ENCODE data around the gene LSM14B.

The LSM14B gene

DNA sequence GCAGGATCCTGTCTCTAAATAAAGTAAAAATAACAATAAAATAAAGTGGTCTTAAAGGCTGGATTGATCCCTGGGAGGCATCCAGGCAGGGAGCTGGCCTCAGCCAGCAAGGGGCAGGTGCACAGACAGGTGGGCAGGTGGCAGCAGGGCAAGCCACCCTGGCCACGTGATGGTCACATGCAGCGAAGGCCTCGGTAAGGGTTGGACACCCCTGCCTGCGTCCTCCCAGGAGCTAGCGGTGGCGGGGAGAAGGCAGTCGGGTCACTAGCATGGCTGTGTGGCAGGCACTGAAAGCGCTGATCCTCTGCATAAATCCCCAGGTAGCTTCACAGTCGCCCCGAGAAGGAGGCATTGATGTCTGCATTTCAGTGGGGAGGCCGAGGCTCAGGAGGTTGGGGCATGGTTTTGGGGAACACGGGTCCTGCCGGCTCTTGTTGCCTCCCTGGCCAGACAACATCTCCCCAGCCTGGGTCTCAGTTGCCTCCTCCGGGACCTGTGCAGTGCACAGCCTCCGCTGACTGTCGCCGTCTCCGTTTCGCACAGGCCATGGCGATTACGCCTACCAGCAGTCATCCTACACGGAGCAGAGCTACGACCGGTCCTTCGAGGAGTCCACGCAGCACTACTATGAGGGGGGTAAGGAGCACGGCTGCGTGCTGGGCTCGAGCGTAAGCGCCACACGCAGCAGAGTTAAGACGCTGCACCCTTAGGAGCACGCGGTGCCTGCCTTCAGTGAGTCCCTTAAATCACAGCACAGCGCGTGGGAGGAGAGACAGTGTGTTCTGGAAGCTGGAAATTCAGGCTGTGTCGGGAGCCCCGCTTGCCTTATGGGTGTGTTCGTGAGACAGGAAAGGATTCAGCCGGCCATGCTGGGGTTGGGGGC is 42.8 kb downstream of the LSM14B start:
- no peak for DNase-seq

DNA sequence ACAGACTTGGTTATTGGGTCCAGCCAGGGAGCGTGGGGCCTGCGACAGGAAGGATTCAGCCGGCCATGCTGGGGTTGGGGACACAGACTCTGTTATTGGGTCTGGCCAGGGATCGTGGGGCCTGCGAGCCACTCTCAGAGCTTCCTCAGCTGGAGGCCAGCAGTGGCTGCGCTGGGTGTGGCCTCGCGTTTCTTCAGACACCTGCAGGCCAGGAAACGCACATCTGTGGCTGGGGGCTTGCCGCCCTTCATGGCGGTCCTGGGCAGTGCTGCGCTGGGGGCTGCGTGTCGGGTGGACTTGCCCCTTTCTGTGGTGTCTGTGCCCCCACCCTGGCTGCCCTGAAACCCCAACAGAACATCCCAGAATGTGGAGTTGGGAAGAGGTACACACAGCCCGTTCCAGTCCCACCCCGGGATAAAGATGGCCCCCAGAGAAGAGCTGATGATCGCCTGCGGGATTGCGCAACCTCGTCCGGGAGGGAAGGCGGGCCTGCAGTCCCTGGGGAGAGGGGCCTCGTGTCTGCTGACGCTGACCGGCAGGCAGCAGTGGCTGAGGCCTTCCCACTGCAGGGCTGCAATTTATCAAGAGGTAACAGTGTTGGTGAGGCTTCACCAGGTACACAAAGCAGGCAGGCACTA is 43.6 kb downstream of the LSM14B start:
- no peak for DNase-seq

DNA sequence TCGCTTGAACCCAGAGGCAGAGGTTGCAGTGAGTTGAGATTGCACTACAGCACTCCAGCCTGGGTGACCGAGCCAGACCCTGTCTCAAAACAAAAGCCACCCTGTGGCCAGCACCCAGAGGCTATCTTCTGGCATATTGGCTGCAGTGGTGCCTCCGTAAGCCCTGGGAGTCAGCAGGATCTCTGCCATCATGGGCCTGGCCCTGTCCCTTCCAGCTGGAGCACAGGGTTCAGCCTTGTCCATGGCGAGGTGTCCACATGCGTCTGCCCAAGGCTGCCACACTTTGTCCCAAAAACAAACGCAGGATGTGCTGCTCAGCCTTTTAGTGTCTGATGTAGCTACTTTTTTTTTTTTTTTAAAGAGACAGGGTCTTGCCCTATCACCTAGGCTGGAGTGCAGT is 45.2 kb downstream of the LSM14B start:
- DNase-seq = no peak

DNA sequence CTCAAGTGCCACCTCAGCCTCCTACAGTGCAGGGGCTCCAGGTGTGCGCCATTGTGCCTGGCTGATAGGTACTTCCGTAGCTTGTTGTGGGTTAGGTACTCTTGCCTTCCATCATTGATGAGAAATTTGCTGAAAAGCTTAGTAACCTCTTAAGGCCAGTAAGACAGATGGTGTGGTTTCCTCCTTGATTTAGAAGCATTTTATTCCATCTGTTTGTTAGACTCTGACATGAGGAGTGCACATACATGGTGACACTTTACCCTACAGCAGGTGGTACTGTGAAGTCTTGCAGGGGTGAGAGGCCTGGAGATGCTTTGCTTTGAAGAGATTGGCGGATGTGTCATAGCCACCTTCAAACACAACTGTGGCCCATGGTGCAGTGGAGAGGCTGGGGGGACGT is 45.8 kb downstream of the LSM14B start:
- DNase-seq = no peak

DNA sequence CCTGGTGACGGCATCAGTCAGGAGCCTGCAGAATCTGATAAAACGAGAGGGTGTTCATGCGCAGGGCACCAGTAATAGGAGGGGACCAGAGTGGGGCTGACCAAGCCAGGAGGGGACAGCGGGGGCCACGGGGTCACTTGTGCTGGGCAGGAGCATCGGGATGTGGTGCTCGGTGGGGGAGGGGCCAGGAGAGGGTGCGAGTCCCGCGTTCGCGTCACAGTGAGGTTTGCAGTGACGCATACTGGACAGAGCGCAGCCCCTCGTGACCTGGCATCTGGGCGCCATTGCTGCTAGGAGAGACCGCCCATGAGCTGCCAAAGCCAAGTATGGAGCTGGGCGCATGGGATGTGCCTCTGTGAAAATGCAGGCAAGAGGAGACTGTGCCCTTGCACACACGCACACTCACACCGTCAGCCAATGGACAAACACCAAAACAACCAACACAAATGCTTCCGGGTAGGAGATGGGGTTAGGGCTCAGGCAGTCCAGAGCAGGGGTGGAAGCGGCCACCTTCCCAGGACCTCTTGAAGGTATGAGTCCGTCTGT is 46.7 kb downstream of the LSM14B start:
- no peak for DNase-seq

DNA sequence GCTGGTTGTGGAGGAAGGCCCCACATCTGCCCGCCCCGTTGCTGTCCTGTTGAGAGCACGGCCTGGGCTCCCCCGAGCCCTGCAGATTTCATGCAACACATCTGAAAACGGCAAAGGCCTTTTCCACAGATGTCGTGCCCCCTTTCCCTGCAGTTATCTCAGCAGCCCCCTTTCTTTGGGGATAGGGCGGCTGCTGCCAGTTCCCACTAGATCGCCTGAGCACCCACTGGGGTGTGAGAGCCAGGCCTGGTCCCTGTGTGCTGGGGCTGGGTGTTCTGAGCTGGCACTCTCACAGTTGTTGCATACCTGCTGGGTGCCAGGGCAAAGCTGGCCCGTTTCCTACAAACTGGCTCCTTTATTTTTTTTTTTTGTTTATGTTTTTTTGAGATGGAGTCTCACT is 48.3 kb downstream of the LSM14B start:
- DNase-seq = no peak

DNA sequence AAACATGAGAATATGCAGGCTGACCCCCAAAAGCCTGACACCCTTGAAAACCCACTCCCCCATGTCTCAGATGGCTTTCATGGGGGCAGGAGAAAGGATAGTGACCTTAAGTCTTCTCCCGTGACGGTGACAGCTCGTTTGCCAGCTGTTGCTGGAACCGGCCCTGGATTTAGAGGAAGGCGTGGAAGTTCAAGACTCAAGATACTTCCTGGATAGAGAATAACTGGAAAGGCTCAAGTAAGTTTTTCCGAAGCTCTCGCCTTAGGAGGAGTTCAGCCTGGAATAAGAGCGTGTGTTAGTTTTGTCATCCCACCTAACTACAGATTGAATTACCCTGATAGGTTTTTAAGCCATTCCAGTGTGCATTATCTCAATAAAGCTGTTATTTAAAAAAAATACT is 49.0 kb downstream of the LSM14B start:
- no peak for DNase-seq

DNA sequence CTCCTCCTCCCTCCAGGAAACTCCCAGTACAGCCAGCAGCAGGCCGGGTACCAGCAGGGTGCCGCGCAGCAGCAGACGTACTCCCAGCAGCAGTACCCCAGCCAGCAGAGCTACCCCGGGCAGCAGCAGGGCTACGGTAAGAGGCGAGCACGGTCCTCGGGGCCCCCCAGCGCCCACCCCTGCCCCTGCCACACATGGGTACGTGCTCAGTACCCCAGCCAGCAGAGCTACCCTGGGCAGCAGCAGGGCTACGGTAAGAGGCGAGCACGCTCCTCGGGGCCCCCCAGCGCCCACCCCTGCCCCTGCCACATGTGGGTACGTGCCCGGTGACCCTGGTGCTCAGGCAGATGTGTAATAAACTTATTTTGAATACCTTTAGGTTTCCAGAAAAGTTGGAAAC is 50.4 kb downstream of the LSM14B start:
- DNase-seq = no peak

DNA sequence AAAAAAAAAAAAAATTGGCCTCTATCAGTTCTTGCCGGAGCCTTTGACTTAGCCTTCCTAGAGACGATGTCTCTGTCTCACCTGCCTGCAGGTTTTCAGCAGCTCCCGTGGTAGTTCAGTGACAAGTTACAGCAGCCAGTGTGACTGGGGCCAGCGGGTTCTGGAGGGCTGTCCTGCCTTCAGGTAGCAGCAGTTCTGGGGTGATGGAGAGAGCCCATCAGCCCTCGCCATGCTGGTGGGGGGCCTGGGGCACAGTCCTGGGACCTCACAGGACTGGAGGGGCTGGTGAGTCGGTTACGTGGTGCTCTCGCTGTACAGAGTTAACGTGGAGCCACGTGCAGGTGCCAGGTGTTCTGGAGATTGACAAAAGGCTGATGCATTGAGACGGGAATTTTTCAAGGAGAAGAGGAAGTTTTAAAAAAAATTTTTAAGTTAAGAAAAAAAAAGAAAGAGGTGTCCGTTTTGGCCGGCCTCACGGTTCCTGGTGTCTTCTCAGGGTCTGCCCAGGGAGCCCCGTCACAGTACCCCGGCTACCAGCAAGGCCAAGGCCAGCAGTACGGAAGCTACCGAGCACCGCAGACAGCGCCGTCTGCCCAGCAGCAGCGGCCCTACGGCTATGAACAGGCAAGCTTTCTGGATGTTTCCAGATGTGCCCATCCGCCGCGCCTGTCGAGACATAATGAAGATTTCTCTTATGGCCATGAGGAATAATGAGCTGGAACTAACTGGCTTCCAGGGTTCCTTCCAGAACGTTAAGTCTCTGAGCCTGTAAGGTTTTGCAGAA is 51.9 kb downstream of the LSM14B start:
- no peak for DNase-seq

DNA sequence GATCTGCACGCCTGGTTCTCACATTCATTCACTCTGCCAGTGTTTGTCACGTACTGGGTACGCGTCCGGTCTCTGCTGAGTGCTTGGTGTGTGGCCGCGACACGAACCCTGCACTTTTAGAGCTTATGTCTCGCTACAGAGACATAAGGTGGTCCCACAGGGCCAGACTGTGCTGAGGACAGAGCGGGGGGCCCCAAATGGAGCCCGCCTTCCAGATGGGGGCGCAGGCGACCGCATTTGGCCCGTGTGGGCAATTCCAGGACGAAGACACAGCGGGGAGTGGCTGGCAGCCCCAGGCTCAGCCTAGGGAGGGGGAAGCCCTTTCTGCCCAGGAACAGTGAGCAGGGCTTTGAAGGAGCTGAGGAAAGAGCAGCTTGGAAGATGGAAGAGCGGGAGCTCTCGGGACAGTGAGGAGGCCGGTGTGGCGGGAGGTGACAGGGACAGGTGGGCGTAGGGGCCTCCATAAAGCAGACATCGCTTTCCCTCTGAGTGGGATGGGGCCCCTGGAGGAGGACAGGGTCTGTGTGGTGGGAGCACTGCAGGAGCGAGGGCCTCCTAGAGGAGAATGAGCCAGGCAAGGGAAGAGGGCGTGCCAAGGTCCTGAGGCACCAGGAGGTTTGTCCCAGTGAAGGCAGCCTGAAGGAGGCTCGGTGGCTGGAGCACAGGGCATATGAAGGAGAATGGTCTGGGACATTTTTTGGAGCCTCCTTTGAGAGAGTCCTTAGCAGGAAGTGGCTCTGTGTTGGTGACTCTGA is 52.8 kb downstream of the LSM14B start:
- no peak for DNase-seq

DNA sequence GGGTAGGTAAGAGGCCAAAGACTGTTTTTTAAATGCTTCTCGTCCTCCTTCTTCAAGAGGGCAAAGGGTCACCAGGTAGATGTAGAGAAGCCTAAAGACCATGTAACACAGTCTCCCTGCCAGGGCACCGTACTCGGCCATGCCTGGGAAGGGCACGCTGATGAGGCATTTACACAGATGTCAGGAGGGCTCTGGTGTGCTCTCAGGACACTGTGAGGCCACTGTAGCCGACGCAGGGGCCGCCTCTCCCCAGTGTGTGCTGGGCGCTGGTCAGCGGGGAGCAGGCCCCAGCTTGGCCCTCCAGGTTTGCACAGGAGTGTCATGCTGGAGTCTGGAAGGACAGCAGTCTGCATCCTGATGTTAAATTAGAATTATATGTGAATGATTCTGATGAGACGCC is 53.4 kb downstream of the LSM14B start:
- DNase-seq = no peak

DNA sequence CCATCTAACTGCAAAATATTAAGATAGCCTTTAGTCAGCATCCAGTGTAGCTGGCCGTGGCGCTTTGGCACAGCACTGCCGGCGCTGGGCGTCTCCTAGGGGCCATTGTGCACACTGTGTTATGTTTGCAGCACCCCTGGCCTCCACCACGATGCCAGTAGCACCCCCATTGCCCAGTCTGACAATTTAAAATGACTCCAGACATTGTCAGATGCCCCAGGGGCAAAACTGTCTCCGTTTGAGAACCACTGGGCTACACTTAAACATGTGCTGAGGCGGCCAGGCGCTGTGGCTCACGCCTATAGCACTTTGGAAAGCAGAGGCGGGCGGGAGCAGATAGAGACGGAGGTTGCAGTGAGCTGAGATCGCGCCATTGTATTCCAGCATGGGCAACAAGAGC is 54.6 kb downstream of the LSM14B start:
- no peak for DNase-seq

DNA sequence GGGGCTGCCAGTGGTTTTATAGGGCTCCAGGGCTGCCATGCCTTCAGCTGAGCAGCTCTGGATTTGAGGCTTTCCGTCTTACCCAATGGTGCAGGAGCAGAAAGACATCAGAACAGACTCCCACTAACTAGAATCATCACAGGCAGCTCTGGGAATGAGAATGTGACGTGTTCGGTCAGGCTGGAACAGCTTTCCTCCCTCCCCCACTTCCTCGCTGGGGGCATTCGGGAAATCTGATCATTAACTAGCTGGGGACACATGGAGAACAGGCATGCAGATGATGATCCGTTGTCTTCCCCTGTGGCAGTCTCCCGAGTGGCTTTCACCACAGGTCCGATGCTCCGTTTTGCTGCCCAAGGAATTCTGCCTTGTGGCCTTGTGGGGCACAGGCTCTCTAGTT is 55.0 kb downstream of the LSM14B start:
- DNase-seq = no peak

DNA sequence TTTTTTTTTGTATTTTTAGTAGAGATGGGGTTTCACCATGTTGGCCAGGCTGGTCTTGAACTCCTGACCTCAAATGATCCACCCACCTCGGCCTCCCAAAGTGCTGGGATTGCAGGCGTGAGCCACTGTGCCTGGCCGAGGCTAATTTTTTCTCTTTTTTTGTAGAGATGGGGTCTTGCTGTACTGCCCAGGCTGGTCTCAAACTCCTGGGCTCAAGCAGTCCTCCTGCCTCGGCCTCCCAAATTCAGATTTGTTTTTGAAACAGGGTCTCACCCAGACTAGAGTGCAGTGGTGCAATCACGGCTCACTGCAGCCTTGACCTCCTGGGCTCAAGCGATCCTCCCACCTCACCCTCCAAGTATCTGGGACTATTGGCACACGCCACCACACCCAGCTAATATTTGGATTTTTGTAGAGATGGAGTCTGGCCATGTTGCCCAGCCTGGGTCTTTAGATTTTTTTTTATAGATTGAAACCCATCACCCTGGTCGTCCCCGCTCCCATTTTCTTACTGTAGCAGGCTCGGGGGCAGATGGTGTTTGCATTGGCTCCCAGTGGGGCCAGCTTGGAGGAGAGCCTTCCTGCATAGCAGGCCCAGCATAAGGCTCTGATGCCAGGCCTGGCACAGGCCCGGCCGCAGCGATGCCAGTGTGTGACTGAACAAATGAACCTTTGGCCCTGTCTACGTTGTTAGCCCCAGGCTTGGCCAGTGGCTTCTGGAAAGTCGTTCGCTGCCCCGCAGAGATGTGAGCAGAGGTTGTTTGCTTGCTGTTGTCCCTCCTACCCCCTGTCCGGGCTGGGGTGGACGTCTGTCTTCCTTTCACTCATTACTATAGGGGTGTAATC is 56.3 kb downstream of the LSM14B start:
- no peak for DNase-seq

DNA sequence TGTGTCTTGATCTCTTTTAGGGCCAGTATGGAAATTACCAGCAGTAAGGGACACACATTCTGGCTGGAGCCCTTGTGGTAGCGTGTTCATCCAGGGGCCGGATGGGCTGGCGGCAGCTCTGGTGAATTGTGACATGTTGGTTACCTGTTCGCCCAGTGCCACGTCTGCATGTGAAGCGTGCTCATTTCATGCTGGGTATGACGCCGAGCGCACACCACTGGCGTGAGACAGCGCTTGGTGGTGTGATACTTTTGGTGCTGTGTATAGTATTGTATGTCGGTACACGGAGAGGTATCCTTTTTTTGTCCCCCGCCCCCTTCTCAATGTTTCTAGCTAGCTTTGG is 56.9 kb downstream of the LSM14B start:
- no peak for DNase-seq

DNA sequence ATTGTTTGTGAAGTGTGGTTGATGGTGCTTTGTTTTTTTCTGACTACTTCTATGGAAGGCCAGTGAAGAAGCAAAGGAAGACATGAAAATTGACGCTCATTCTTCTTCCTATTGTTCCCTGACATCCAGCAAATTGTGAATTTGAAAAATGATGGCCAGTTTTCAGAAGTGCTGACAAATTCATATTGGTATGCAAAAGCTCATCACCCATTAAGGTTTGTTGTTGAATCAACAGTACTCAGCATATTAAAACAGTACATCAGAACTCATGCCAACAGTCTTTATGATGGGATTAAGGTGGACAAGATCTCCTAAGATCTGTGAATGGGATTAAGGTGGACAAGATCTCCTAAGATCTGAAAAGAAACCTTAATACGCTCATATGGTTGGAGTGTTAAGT is 59.5 kb downstream of the LSM14B start:
- DNase-seq = no peak

DNA sequence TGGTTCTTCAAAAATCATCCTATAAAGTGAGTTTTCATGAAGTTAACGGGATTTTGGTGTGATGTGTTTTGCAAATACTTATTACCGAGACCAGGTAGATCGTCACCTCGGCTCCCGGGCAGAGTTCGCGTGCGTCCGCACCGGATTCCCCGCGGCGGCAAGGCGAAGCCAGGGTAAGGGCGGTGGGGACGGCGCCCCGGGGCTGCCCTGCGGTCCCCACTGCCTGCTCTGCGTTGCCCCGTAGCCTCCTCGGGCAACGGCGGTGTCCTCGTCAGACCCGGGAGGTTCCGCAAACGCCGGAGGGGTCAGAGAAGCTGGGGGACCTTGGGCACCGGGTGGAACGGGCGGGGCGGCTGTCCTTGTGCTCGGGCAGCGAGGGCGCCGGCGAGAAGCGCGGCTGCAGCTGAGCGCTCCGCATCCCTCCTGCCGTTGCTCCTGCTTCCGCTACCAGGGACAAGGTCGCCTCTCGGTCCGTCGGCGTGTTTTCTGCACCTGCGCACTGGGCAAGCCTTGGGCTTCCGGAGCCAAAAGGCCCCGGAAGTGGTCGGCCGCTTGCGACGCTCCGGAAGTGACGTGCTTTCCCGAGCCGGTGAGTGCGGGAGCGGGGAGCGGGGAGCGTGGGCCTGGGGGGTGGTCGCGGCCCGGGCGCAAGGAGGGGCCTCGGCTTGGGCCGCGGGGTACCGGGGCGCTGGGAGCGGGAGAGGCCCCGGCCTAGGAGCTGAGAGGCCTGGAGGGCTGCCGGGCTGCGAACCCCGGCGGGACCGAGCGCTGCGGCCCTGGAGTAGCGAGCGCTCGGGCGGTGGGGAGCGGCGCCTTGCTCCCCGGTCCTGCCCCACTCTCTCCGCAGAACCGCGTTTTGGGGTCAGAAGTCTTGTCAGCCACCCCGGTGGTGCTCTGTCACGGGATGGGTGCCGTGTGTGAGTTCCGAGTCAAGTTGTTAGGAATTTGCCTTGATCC is 60.5 kb downstream of the LSM14B start, which contains the start of gene MTG2:
TSS of gene MTG2 (plus strand) at position 560 of the 957 bp plus-strand sequence. CDS start 10,393 bp downstream, outside the sequence.
- DNase-seq = peak; percentile 98

DNA sequence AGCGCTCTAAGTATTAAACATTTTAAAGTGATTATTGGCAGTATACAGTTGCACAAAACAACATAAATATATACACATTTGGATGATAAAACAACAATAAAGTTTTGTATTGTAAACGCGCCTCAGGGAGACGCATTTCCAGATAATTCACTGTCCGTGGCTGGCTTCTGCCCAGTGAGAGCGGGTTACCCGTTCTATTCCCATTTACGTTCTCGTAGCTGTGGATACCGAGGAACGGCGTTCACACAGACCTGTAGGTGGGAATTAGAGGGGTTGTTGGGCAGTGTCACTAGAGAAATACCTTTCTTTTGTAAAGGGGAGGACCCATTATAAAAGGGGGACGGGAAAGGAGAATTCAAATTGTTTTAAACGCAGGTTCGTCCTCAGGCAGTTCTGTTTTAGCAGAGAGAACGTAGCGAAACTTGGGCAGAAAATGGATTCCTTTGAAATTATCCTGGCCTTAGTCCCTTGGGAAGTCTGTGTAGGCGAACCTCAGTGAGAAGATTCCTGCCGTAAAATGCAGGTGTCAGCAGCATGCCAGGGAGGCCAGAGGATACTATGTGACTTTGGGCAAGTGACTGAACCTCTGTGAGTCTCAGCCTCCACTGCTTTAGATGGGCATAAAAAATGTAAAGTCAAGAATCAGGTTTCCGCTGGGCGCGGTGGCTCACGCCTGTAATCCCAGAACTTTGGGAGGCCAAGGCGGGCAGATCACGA is 61.3 kb downstream of the LSM14B start:
- no peak for DNase-seq

Measured in eye (tissue), 1 donor.